IMR-90 (cell line): ENCODE measurements around the gene RAP1GAP2.

Source experiments
- CEBPB ChIP-seq: IDR thresholded peaks from 2 replicates; pipeline ENCODE4 v1.6.1; 2012; ENCODE audit warnings: low read depth, low read length, improper control_type of control experiment
- CHD1 ChIP-seq: IDR thresholded peaks from 2 replicates; pipeline ENCODE4 v1.6.1; 2012; ENCODE audit warnings: low read depth, low read length, improper control_type of control experiment
- CTCF ChIP-seq: conservative IDR thresholded peaks from 2 replicates; pipeline ENCODE4 v1.5.1; 2012; ENCODE audit warnings: mild to moderate bottlenecking, low read depth, low read length, improper control_type of control experiment
- MXI1 ChIP-seq: IDR thresholded peaks from 2 replicates; pipeline ENCODE4 v1.6.1; 2012; ENCODE audit warnings: low read depth, mild to moderate bottlenecking, low read length, moderate library complexity, borderline replicate concordance
- POLR2A ChIP-seq: IDR thresholded peaks from 2 replicates; pipeline ENCODE4 v1.6.1; 2012; ENCODE audit warnings: mild to moderate bottlenecking, low read depth, low read length
- RFX5 ChIP-seq: IDR thresholded peaks from 2 replicates; pipeline ENCODE4 v1.8.0; 2012; ENCODE audit warnings: low read depth, mild to moderate bottlenecking, low read length, moderate library complexity
- SMC3 ChIP-seq: fragments of 150-350 bp; IDR thresholded peaks from 2 replicates; pipeline ENCODE4 v1.6.1; 2016; ENCODE audit warnings: low read depth, mild to moderate bottlenecking, antibody characterized with exemption, low read length, moderate library complexity
- TF ChIP-seq, protein P1 (sequence below): fragments of 150-350 bp; IDR thresholded peaks from 2 replicates; pipeline ENCODE4 v1.6.1; 2017; ENCODE audit warnings: mild to moderate bottlenecking, antibody characterized with exemption, low read length, low read depth

GRCh38 chr17:3036800-3037199 lies 240.6 kb downstream of the RAP1GAP2 start:
- TF ChIP-seq CTCF (no peak), POLR2A (no peak), MXI1 (no peak), CEBPB (no peak), CHD1 (no peak), RFX5 (no peak), SMC3 (no peak)
- TF ChIP-seq, protein P1, sequence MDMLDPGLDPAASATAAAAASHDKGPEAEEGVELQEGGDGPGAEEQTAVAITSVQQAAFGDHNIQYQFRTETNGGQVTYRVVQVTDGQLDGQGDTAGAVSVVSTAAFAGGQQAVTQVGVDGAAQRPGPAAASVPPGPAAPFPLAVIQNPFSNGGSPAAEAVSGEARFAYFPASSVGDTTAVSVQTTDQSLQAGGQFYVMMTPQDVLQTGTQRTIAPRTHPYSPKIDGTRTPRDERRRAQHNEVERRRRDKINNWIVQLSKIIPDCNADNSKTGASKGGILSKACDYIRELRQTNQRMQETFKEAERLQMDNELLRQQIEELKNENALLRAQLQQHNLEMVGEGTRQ = no peak
